GM12878 (cell line): ENCODE measurements around the gene PLPP7. TPM values are rescaled to one million over a fixed set of nuclear protein-coding genes. Genes with fewer than 3 reads are reported as not detected.

ENCODE experiments used
- ATAC-seq: fragments of 200-7000 bp; cut with Tn5 transposase; 3 replicates; pipeline ENCODE4 v1.9.1; 2020; ENCODE audit warnings: mild to moderate bottlenecking, moderate library complexity
- BruUV-seq: library from RNA; stranded (reverse); fragments of 400-500 nt; replicated peaks from 2 replicates; lab custom pipeline; 2021; lab: Mats Ljungman, UMichigan
- CTCF ChIA-PET: fragments of 300-600 bp; sonication (Branson Sonifier 250); formaldehyde crosslinking; extraction: SDS; loops from one replicate; lab custom pipeline; 2021; ENCODE audit warnings: inconsistent platforms; lab: Yijun Ruan, JAX
- POLR2A ChIA-PET: fragments of 350-600 bp; formaldehyde crosslinking; extraction: SDS; loops from one replicate; lab custom pipeline; 2021; ENCODE audit warnings: inconsistent platforms; lab: Charles Lee
- RAD21 ChIA-PET: fragments of 300-600 bp; sonication (Branson Sonifier 250); formaldehyde crosslinking; loops from one replicate; lab custom pipeline; 2023; ENCODE audit warnings: antibody characterized with exemption; ENCODE audit not compliant: unreplicated experiment; lab: Charles Lee
- SMC1A ChIA-PET: fragments of 300-600 bp; sonication (Branson Sonifier 250); formaldehyde crosslinking; loops from one replicate; lab custom pipeline; 2023; ENCODE audit not compliant: unreplicated experiment, uncharacterized antibody; lab: Charles Lee
- DNase-seq: peaks from one replicate; pipeline ENCODE4 v3.0.0-alpha.2; 2011; ENCODE audit warnings: low read depth, low spot score
- FAIRE-seq: peaks from 3 replicates; lab custom pipeline; 2011; peaks lifted over from hg19 to GRCh38; lab: Jason Lieb, UNC
- H2AFZ ChIP-seq: 2 replicates; pipeline ENCODE4 v1.6.0; 2011; ENCODE audit warnings: low read depth, low read length, control low read depth; ENCODE audit not compliant: control insufficient read depth
- H3K27ac ChIP-seq: 2 replicates; pipeline ENCODE4 v1.5.1; 2011; ENCODE audit warnings: control low read depth; ENCODE audit not compliant: control insufficient read depth, insufficient read depth
- H3K27me3 ChIP-seq, 2 experiments: replicated peaks in 1 of 2; 2 replicates each; pipeline versions ENCODE4 v1.6.0 to v1.6.1; 2011; ENCODE audit warnings: low read length in 1 of 2; ENCODE audit not compliant: control insufficient read depth in 2 of 2, insufficient read depth in 2 of 2
- H3K36me3 ChIP-seq, 2 experiments: 2 replicates each; pipeline ENCODE4 v1.5.1; 2011; ENCODE audit warnings: low read length in 1 of 2; ENCODE audit not compliant: control insufficient read depth in 2 of 2, insufficient read depth in 2 of 2
- H3K4me1 ChIP-seq: 2 replicates; pipeline ENCODE4 v1.6.1; 2011; ENCODE audit warnings: mild to moderate bottlenecking, low read length, moderate library complexity, mixed read lengths; ENCODE audit not compliant: control insufficient read depth, insufficient read depth
- H3K4me2 ChIP-seq: 2 replicates; pipeline ENCODE4 v1.6.0; 2011; ENCODE audit warnings: control low read depth; ENCODE audit not compliant: control insufficient read depth, insufficient read depth
- H3K4me3 ChIP-seq: fragments of 200-600 bp; sonication (generic); 2 replicates; pipeline ENCODE4 v1.5.1; 2016
- H3K79me2 ChIP-seq: 2 replicates; pipeline ENCODE4 v1.6.0; 2011; ENCODE audit warnings: low read length; ENCODE audit not compliant: control insufficient read depth, insufficient read depth
- H3K9ac ChIP-seq: 2 replicates; pipeline ENCODE4 v1.8.0; 2011; ENCODE audit warnings: low read length, control low read depth, mixed read lengths; ENCODE audit not compliant: control insufficient read depth, insufficient read depth
- H3K9me3 ChIP-seq: replicated peaks from 3 replicates; pipeline ENCODE4 v1.5.1; 2011; ENCODE audit warnings: mild to moderate bottlenecking, low read length; ENCODE audit not compliant: control insufficient read depth, insufficient read depth
- H4K20me1 ChIP-seq: 2 replicates; pipeline ENCODE4 v1.6.0; 2011; ENCODE audit not compliant: control insufficient read depth, insufficient read depth
- BCL11A ChIP-seq: IDR thresholded peaks from 2 replicates; pipeline ENCODE4 v1.6.1; 2011; ENCODE audit warnings: low read depth, low read length
- EGR1 ChIP-seq, 2 experiments: IDR thresholded peaks; 1 replicate in 1 of 2; 2 replicates in 1 of 2; pipeline ENCODE4 v1.6.1; 2011 to 2012; ENCODE audit warnings: low read depth in 2 of 2, low read length in 2 of 2, borderline replicate concordance in 1 of 2, mild to moderate bottlenecking in 1 of 2, moderate library complexity in 1 of 2
- HDAC2 ChIP-seq: fragments of 200-600 bp; sonication (generic); IDR thresholded peaks from 2 replicates; pipeline ENCODE4 v1.6.1; 2017
- NFIC ChIP-seq: IDR thresholded peaks from 2 replicates; pipeline ENCODE4 v1.6.1; 2012; ENCODE audit warnings: low read depth, mild to moderate bottlenecking, inconsistent platforms, low read length, moderate library complexity
- PML ChIP-seq: IDR thresholded peaks from 2 replicates; pipeline ENCODE4 v1.6.1; 2012; ENCODE audit warnings: low read length, inconsistent platforms
- POLR2AphosphoS2 ChIP-seq: IDR thresholded peaks from 2 replicates; pipeline ENCODE4 v1.6.1; 2011; ENCODE audit warnings: low read depth, mild to moderate bottlenecking, low read length, improper control_type of control experiment, moderate library complexity
- WGBS: methylation state at CpG from one replicate; pipeline ENCODE4 v1.1.6; 2016; ENCODE audit warnings: low lambda C conversion rate; ENCODE audit not compliant: insufficient replicate concordance, insufficient coverage; ENCODE audit errors: missing lambda C conversion rate; 5-methylcytosine and 5-hydroxymethylcytosine counted together
- in situ Hi-C: fragments of 300-500 bp; cut with MboI; formaldehyde crosslinking; loops from 9 replicates; pipeline ENCODE4 v1.14.3; 2018; ENCODE audit warnings: mixed read lengths
- intact Hi-C: fragments of 100-400 bp; cut with micrococcal nuclease; formaldehyde crosslinking; loops from one replicate; pipeline ENCODE4 v1.14.2; 2022; ENCODE audit not compliant: unreplicated experiment
- polyA plus RNA-seq, 11 experiments: library from polyadenylated mRNA; depleted of rRNA in 4 of 11; unstranded in 6 of 11; stranded (reverse) in 5 of 11; fragments of >200 nt; fragmentation: Nextera tagmentation in 4 of 11; fragmentation: Illumina TruSeq in 1 of 11; extraction: Ambion mirVana in 4 of 11; extraction: Trizol in 1 of 11; gene quantifications; 1 replicate in 1 of 11; 2 replicates in 10 of 11; pipeline versions ENCODE4 v1.2.1 to v1.2.3, GENCODE V29; 2011 to 2016; ENCODE audit warnings: inconsistent platforms in 2 of 11, missing spikeins in 2 of 11, low read depth in 1 of 11
- total RNA-seq, 4 experiments: library from RNA; depleted of rRNA in 3 of 4; stranded (reverse); fragments of >200 nt in 3 of 4; fragmentation: Illumina TruSeq in 1 of 4; extraction: Trizol in 1 of 4; gene quantifications; 2 replicates each; pipeline versions ENCODE4 v1.2.1 to v1.2.3, GENCODE V29; 2013 to 2021
- TF ChIP-seq, protein P1 (sequence below): fragments of 450-650 bp; IDR thresholded peaks from 2 replicates; pipeline ENCODE4 v1.6.1; 2016; ENCODE audit warnings: mild to moderate bottlenecking
- TF ChIP-seq, protein P2 (sequence below): fragments of 150-350 bp; IDR thresholded peaks from 2 replicates; pipeline ENCODE4 v1.6.1; 2016; ENCODE audit warnings: low read depth, low read length
- TF ChIP-seq, protein P3 (sequence below): IDR thresholded peaks from 2 replicates; pipeline ENCODE4 v1.6.1; 2012; ENCODE audit warnings: low read depth, low read length, improper control_type of control experiment
- TF ChIP-seq, protein P4 (sequence below): fragments of 450-650 bp; IDR thresholded peaks from 2 replicates; pipeline ENCODE4 v1.6.1; 2017; ENCODE audit warnings: mild to moderate bottlenecking, moderate library complexity
- TF ChIP-seq, protein P5 (sequence below): fragments of 450-650 bp; IDR thresholded peaks from 2 replicates; pipeline ENCODE4 v1.6.1; 2014; ENCODE audit warnings: mild to moderate bottlenecking

Gene PLPP7
- total and polyA plus RNA-seq, 10 of the 15 experiments (the other 5 are each of a cell fraction or from before 2014, with no cell fraction given), result 0.05 to 1.0 (median 0.40) TPM; not detected in 3

DNA sequence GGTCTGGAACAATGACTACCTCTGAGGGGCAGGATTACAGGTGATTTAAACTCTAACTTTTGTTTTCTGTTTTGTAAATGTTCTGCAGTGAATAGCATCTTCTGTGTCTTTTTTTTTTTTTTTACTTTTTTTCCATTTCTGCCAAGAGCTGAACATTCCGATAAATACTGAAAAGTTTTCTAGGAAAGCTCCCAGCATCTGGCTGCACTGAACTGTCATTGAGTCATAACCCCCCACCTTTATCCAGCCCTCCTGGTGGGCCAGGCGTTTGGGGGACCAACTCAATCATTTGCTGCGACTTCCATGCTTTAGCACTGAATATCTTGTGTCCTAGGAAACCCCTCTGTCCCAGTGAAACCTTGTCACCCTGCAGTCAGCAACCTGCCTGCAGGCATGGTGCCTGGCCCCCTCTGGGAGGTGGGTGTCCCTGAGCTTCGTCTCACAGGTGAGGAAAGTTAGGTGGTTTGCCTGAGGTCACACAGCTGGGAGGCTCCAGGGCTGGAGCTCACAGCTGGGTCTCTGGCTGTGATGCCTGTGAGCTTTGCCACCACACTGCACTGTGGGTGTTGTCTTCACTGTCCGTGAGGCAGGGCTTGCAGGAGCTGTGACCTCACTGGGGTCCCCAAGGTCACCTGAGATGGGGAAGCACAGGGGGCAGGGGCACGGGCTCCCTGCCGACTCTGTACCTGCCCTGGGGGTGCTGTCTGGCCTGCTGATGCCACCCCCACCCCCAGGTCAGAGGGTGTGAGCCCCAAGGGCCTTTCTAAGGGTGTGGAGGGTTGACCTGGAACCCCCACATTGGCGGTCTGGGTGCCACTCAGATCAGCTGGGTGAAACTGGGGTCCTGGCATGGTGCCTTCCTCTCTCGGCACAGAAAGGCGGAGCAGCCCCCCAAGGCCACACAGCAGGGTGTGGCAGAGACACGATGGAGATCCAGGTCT, 14.1 kb downstream of the PLPP7 start:
- H3K9me3 ChIP-seq, result no peaks in the 10 kb centered on the region
- no peaks in the 10 kb centered on the region for H3K4me1 ChIP-seq
- FAIRE-seq (no peak), DNase-seq (no peak), ATAC-seq (no peak)
- H3K27me3 ChIP-seq, result no peaks in the 10 kb centered on the region
- ChIA-PET RAD21 (interaction anchor here (1.9 kb wide), 1 partner anchor 126 kb away, joined by 5 read pairs; no protein-coding TSS in a partner anchor), SMC1A (interaction anchor here (0.5 to 1.2 kb wide), 2 partner anchors 11 to 151 kb away, joined by 3 read pairs; no protein-coding TSS in a partner anchor), POLR2A (no interaction called here), CTCF (interaction anchor here (0.9 kb wide), 1 partner anchor 33 kb away, joined by 4 read pairs; no protein-coding TSS in a partner anchor)
- no peak overlapping the region for H3K27ac ChIP-seq
- no peak overlapping the region for H2AFZ ChIP-seq
- in situ Hi-C loops, result no loop called here
- H3K79me2 ChIP-seq, result no peaks in the 10 kb centered on the region
- H3K36me3 ChIP-seq, result no peaks in the 10 kb centered on the region
- H3K9ac ChIP-seq, result no peak overlapping the region
- no peak overlapping the region for H3K4me3 ChIP-seq
- no peak overlapping the region for H3K4me2 ChIP-seq
- intact Hi-C loops, result no loop called here
- 37% methylated on average over 11 of the region's 11 CpGs for WGBS
- BruUV-seq, result no TSS peak
- TF ChIP-seq NFIC, result no peak
- TF ChIP-seq, protein P1, sequence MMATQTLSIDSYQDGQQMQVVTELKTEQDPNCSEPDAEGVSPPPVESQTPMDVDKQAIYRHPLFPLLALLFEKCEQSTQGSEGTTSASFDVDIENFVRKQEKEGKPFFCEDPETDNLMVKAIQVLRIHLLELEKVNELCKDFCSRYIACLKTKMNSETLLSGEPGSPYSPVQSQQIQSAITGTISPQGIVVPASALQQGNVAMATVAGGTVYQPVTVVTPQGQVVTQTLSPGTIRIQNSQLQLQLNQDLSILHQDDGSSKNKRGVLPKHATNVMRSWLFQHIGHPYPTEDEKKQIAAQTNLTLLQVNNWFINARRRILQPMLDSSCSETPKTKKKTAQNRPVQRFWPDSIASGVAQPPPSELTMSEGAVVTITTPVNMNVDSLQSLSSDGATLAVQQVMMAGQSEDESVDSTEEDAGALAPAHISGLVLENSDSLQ, result no peak
- no peak for TF ChIP-seq POLR2AphosphoS2
- TF ChIP-seq HDAC2, result no peak
- TF ChIP-seq, protein P2, sequence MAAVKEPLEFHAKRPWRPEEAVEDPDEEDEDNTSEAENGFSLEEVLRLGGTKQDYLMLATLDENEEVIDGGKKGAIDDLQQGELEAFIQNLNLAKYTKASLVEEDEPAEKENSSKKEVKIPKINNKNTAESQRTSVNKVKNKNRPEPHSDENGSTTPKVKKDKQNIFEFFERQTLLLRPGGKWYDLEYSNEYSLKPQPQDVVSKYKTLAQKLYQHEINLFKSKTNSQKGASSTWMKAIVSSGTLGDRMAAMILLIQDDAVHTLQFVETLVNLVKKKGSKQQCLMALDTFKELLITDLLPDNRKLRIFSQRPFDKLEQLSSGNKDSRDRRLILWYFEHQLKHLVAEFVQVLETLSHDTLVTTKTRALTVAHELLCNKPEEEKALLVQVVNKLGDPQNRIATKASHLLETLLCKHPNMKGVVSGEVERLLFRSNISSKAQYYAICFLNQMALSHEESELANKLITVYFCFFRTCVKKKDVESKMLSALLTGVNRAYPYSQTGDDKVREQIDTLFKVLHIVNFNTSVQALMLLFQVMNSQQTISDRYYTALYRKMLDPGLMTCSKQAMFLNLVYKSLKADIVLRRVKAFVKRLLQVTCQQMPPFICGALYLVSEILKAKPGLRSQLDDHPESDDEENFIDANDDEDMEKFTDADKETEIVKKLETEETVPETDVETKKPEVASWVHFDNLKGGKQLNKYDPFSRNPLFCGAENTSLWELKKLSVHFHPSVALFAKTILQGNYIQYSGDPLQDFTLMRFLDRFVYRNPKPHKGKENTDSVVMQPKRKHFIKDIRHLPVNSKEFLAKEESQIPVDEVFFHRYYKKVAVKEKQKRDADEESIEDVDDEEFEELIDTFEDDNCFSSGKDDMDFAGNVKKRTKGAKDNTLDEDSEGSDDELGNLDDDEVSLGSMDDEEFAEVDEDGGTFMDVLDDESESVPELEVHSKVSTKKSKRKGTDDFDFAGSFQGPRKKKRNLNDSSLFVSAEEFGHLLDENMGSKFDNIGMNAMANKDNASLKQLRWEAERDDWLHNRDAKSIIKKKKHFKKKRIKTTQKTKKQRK, result no peak
- TF ChIP-seq PML, result no peak
- TF ChIP-seq BCL11A, result no peak
- TF ChIP-seq, protein P3, sequence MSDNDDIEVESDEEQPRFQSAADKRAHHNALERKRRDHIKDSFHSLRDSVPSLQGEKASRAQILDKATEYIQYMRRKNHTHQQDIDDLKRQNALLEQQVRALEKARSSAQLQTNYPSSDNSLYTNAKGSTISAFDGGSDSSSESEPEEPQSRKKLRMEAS, result no peak
- TF ChIP-seq, protein P4, sequence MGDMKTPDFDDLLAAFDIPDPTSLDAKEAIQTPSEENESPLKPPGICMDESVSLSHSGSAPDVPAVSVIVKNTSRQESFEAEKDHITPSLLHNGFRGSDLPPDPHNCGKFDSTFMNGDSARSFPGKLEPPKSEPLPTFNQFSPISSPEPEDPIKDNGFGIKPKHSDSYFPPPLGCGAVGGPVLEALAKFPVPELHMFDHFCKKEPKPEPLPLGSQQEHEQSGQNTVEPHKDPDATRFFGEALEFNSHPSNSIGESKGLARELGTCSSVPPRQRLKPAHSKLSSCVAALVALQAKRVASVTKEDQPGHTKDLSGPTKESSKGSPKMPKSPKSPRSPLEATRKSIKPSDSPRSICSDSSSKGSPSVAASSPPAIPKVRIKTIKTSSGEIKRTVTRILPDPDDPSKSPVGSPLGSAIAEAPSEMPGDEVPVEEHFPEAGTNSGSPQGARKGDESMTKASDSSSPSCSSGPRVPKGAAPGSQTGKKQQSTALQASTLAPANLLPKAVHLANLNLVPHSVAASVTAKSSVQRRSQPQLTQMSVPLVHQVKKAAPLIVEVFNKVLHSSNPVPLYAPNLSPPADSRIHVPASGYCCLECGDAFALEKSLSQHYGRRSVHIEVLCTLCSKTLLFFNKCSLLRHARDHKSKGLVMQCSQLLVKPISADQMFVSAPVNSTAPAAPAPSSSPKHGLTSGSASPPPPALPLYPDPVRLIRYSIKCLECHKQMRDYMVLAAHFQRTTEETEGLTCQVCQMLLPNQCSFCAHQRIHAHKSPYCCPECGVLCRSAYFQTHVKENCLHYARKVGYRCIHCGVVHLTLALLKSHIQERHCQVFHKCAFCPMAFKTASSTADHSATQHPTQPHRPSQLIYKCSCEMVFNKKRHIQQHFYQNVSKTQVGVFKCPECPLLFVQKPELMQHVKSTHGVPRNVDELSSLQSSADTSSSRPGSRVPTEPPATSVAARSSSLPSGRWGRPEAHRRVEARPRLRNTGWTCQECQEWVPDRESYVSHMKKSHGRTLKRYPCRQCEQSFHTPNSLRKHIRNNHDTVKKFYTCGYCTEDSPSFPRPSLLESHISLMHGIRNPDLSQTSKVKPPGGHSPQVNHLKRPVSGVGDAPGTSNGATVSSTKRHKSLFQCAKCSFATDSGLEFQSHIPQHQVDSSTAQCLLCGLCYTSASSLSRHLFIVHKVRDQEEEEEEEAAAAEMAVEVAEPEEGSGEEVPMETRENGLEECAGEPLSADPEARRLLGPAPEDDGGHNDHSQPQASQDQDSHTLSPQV, result no peak
- no peak for TF ChIP-seq EGR1 (IDR thresholded peaks at IDR 0.05; ENCODE audit: borderline replicate concordance in 1 of 2, low read depth in 2 of 2, low read length in 2 of 2)
- TF ChIP-seq, protein P5, sequence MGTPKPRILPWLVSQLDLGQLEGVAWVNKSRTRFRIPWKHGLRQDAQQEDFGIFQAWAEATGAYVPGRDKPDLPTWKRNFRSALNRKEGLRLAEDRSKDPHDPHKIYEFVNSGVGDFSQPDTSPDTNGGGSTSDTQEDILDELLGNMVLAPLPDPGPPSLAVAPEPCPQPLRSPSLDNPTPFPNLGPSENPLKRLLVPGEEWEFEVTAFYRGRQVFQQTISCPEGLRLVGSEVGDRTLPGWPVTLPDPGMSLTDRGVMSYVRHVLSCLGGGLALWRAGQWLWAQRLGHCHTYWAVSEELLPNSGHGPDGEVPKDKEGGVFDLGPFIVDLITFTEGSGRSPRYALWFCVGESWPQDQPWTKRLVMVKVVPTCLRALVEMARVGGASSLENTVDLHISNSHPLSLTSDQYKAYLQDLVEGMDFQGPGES, result no peak
- H4K20me1 ChIP-seq, result no peaks in the 10 kb centered on the region
